HepG2 (cell line): ENCODE measurements around the gene POP7. TPM values are rescaled to one million over a fixed set of nuclear protein-coding genes. Genes with fewer than 3 reads are reported as not detected.

Experiments used
- CREM ChIP-seq, 2 experiments: sonication (generic) in 1 of 2; formaldehyde crosslinking in 1 of 2; IDR thresholded peaks; 2 replicates each; pipeline versions ENCODE4 v1.4.0 to v1.6.1; 2016 to 2020; ENCODE audit warnings: antibody characterized with exemption in 1 of 2, mild to moderate bottlenecking in 1 of 2, missing genetic modification reagents in 1 of 2
- KLF12 ChIP-seq: sonication (generic); formaldehyde crosslinking; IDR thresholded peaks from 2 replicates; pipeline ENCODE4 v1.4.0; 2020; ENCODE audit warnings: missing genetic modification reagents, borderline replicate concordance
- TSC22D2 ChIP-seq: sonication (generic); formaldehyde crosslinking; IDR thresholded peaks from 2 replicates; pipeline ENCODE4 v1.5.1; 2020; ENCODE audit warnings: missing genetic modification reagents, mild to moderate bottlenecking, borderline replicate concordance
- UBTF ChIP-seq: sonication (generic); formaldehyde crosslinking; IDR thresholded peaks from 2 replicates; pipeline ENCODE4 v1.4.0; 2020; ENCODE audit warnings: mild to moderate bottlenecking, missing genetic modification reagents
- ZHX2 ChIP-seq, 2 experiments: sonication (generic) in 1 of 2; formaldehyde crosslinking in 1 of 2; IDR thresholded peaks; 2 replicates each; pipeline versions ENCODE4 v1.6.1 to v1.9.0; 2014 to 2022; ENCODE audit warnings: antibody characterized with exemption in 1 of 2, borderline replicate concordance in 1 of 2, inconsistent platforms in 1 of 2, low read depth in 1 of 2, missing genetic modification reagents in 1 of 2
- ZNF441 ChIP-seq: sonication (generic); formaldehyde crosslinking; IDR thresholded peaks from 2 replicates; pipeline ENCODE4 v1.7.0; 2021; ENCODE audit warnings: missing genetic modification reagents, borderline replicate concordance
- ZNF512 ChIP-seq: sonication (generic); formaldehyde crosslinking; IDR thresholded peaks from 2 replicates; pipeline ENCODE4 v1.4.0; 2020; ENCODE audit warnings: mild to moderate bottlenecking, missing genetic modification reagents
- ZNF780A ChIP-seq: sonication (generic); formaldehyde crosslinking; IDR thresholded peaks from 2 replicates; pipeline ENCODE4 v1.8.0; 2022; ENCODE audit warnings: mild to moderate bottlenecking, missing genetic modification reagents, moderate library complexity
- polyA plus RNA-seq, 8 experiments: library from polyadenylated mRNA; depleted of rRNA in 3 of 8; stranded (reverse) in 7 of 8; unstranded in 1 of 8; fragments of >200 nt; fragmentation: Illumina TruSeq in 4 of 8; extraction: Trizol in 4 of 8; gene quantifications; 2 replicates each; pipeline versions ENCODE4 v1.2.1 to v1.2.3, GENCODE V29; 2011 to 2016; ENCODE audit warnings: low read depth in 4 of 8, missing spikeins in 1 of 8, mixed read lengths in 1 of 8; ENCODE audit not compliant: insufficient read depth in 1 of 8
- total RNA-seq, 5 experiments: library from RNA; depleted of rRNA; stranded (reverse); fragments of >200 nt; fragmentation: Illumina TruSeq; extraction: Trizol; gene quantifications; 2 replicates each; pipeline ENCODE4 v1.2.3, GENCODE V29; 2016; ENCODE audit warnings: low read depth in 1 of 5

The POP7 gene
- total and polyA plus RNA-seq, 2 of the 13 experiments (the other 11 are each of a cell fraction or from before 2014, with no cell fraction given) = 63.9 to 91.1 TPM

GRCh38 chr7:100673942-100674410 is 31.9 kb upstream of the POP7 start (continued):
- TF ChIP-seq UBTF (CRISPR knock-in tag) = peak; percentile 4; the same call in 1 of the 2 replicates
- TF ChIP-seq ZNF512 = no peak
- no peak for TF ChIP-seq TSC22D2
- no peak for TF ChIP-seq ZHX2 (IDR thresholded peaks at IDR 0.05; ENCODE audit: low read depth)
- no peak for TF ChIP-seq ZHX2 (CRISPR knock-in tag; IDR thresholded peaks at IDR 0.05; ENCODE audit: borderline replicate concordance)
- TF ChIP-seq CREM (IDR thresholded peaks at IDR 0.05) = no peak
- TF ChIP-seq CREM (CRISPR knock-in tag; IDR thresholded peaks at IDR 0.05) = no peak
- no peak for TF ChIP-seq KLF12 (CRISPR knock-in tag)
- 0 out of 2 replicates have a peak, but pooled peaks have one; percentile 58 for TF ChIP-seq ZNF780A (CRISPR knock-in tag)
- TF ChIP-seq ZNF441 (CRISPR knock-in tag) = peak; percentile 19; the same call in 1 of the 2 replicates
